Activated CD8-positive, alpha-beta memory T cell treated with anti-CD3 and anti-CD28 coated beads, Interleukin-2, amount 50 U/mL, for 4 hours (primary cell): ENCODE results near the gene IQGAP2.
"Not testable (repeated sequence)": the region's sequence is repeated elsewhere in the genome, so short reads cannot be mapped to it uniquely, and the experiment has no call there.

ENCODE experiments used
- DNase-seq: peaks from one replicate; pipeline ENCODE4 v3.0.0-alpha.2; 2020

IQGAP2 gene, protein sequence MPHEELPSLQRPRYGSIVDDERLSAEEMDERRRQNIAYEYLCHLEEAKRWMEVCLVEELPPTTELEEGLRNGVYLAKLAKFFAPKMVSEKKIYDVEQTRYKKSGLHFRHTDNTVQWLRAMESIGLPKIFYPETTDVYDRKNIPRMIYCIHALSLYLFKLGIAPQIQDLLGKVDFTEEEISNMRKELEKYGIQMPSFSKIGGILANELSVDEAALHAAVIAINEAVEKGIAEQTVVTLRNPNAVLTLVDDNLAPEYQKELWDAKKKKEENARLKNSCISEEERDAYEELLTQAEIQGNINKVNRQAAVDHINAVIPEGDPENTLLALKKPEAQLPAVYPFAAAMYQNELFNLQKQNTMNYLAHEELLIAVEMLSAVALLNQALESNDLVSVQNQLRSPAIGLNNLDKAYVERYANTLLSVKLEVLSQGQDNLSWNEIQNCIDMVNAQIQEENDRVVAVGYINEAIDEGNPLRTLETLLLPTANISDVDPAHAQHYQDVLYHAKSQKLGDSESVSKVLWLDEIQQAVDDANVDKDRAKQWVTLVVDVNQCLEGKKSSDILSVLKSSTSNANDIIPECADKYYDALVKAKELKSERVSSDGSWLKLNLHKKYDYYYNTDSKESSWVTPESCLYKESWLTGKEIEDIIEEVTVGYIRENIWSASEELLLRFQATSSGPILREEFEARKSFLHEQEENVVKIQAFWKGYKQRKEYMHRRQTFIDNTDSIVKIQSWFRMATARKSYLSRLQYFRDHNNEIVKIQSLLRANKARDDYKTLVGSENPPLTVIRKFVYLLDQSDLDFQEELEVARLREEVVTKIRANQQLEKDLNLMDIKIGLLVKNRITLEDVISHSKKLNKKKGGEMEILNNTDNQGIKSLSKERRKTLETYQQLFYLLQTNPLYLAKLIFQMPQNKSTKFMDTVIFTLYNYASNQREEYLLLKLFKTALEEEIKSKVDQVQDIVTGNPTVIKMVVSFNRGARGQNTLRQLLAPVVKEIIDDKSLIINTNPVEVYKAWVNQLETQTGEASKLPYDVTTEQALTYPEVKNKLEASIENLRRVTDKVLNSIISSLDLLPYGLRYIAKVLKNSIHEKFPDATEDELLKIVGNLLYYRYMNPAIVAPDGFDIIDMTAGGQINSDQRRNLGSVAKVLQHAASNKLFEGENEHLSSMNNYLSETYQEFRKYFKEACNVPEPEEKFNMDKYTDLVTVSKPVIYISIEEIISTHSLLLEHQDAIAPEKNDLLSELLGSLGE (N-terminal part only)

DNA sequence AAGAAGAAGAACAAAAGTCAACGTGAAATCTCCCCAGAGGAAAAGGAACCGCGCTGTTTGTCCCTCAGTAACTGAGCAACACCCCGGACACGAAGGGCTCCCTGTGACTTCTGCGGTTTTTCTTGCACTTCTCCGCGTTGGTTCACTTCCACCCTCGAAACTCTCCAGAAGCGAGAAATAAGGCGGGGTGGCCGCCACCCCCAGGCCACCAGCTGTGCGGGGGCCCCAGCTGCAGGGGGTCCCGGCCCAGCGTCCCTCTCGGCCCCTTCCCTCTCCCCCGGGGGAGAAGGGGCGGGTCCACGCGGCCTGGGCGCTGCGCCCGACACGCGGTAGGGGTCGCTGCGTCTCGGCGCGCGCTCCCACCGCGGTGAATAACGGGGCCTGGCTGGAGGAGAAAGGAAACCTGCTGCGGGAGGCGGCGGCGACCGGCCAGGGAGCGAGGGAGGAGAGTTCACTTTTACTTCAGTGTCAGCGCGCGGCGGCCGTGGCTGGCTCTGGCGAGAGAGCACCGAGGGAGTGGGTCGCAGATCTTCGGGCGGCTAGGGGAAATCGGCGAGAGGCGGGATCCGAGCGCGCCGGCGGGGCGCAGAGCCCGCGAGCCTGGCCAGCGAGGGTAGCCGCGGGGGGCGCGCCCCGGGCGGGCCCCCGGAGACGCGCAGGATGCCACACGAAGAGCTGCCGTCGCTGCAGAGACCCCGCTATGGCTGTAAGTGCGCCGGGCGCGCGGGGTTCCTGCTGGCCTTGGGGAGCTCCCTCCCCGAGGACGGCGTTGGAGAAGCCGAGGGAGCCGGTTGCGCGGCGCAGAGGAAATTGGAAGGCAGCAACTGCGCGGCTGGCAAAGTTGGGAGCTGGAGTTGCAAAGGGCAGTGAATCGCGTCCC, at the start of gene IQGAP2:
Gene IQGAP2 (plus strand): TSS at position 400 of the 880 bp plus-strand sequence. CDS start 261 bp downstream, at position 661.
- peak; percentile 76 for DNase-seq

DNA sequence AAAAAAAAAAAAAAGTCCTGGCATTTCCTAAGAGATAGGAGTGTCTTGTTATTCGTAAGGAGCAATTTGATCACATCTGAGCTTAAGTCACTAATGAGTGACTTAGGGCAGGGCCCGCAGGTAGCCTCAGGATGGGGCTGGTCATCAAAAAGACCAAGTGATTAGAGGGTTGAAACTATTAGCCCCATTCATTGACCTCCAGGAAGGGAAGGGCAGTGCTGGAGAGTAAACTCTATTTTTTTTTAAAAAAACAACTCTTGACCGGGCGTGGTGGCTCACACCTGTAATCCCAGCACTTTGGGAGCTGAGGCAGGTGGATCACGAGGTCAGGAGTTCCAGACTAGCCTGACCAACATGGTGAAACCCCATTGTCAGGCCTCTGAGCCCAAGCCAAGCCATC, 46.2 kb upstream of the IQGAP2 start:
- no peak for DNase-seq

DNA sequence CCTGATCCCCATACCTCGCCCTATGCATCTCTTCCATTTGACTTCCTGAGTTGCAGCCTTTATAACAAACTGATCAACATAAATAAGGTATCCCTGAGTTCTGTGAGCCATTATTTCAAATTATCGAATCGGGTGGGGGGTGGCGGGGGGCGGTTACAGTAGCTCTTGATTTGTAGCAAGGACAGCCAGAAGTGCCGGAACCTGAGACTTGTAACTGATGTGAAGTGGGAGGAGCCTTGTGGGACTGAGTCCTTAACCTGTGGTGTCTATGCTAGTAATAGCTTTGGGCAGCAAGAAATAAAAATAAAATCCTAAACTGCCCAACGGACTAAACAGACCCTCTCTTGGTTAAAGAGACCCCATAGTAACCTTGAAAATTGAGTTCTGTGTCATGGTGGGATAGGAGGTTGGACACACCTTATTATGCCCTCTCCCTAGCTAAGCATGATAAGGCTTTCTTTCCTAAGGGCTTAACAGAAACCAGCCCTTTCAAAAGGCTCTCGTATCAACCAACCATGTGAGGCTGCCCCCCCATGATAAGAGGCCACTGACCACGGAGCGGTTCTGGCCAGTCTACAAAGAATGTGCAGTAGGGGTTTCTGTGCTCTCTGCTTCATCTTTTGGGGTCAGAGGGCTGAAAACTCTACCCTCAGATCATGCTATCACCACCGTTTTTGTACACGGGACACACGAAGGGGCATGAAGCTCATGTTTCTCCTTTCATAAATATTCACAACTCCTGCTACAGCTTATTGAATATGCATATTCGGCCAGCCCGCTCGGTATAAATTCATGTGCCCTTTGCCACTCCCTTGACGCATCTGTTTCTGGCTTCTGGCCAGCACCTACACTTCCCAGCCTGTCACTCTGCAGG, 39.5 kb upstream of the IQGAP2 start:
- DNase-seq = no peak

DNA sequence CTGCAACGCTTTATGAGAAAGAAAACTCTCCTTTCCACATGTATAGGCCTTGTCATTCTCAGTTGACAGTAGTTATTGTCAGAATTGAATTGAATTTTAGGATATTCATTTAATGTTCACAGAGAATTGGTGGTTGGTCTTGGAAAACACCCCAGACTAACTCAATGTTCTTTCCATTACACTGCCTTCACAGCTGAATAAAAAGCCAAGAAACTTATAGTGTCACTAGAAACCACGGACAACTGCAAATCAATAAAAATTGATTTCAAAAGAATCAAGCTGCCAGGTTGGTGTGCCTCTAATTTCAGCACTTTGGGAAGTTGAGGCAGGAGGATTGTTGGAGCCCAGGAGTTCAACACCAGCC, 38.9 kb upstream of the IQGAP2 start:
- no peak for DNase-seq

DNA sequence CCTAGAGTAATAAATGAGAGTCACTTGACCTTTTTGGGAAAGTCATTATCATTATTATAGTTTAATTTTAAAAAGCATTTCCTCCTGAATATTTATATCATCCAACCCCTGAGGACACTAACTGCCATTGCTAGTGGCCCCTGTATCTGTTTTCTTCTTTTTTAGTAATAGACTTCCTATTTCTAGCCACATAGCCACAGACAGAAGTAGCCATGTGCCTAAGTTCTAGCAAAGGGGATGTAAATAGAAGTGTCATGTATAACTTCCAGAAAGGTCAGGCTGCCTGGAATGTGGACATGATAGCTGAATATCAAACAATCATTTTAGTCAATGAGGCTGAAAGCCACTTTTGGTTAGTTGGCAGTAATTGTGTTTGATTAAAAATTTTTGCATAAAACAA, 37.5 kb upstream of the IQGAP2 start:
- DNase-seq = no peak

DNA sequence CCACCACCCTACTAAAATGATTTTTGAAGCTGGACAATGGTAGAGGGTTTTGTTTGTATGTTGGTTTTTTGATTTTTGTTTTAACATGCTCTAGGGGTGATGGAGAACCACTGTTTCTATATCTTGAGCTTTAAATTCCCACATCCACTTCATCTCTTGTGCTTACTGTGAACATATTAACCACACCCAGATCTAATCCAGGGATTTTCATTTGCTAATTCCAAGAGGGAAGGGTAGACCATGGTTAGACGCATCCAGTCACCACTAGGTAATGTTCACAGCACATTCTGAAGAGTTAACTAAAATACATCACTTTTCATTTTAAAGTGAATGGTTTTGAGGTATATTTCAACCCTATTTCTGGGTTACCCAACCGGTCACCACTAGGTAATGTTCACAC, 36.5 kb upstream of the IQGAP2 start:
- no peak for DNase-seq

DNA sequence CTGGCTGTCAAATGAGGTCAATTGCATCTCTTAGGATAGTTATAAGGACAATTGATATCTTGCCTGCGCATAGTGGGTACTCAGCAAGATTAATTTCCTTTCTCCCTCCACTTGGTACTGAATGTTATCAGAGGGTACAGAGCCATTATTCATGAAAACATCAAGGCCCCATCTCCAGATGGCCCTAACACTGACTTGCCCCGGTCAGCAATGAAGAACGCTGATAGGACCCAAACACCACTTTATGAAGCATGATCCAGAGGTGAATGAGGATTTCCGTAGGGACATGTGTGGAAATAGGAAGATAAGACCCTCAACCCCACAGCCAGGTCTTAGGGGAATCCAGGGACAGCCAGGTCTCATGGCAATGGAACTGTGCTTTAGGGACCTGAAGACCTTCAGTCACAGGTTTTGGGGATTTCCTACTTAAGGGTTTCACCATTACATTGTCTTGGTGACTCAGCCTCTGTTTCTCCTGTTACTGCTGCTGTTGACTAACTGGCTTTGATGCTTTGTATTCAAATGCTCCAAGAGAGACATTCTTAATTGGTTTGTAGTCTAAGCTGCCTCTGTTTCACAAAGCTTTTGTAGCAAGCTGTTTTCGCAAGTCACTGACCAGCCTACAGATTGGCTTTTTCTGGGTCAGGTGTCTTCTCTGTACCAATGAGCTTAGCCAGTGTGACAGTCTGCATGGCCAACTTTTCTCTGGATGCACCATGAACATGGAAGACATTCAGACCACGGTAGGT, 35.3 kb upstream of the IQGAP2 start:
- DNase-seq = no peak

DNA sequence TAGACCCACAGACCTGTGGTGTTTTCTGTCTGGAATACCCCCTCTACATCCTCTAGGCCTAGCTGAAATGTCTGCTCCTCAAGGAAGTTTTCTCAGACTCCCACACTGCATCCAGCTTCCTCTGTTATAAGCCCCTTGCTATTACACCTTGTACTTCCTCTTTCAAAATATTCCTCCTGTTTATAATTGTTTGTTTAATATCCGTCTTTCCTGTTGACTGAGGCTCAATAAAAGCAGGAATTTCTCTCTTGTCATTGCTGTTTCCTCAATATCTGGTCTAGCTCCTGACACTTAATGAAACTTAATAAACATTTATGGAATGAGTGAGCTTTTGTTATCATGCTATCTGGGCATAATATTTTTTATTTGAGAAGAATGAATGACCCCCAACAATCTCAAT, 34.1 kb upstream of the IQGAP2 start:
- DNase-seq = no peak

DNA sequence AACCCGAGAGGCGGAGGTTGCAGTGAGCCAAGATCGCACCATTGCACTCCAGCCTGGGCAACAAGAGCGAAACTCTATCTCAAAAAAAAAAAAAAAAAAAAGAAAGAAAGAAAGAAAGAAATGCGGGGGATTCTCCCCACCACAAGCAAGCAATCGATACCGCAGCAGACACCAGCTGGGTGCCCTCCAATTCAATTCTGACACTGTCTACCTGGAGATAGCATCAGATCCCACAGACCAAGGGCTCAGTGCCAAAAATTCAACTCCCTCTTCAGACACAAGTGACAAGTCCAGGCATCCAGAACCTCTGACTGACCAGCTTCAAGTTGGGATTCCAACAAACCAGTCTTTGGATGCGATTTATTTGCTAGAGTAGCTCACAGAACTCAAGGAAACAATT, 33.4 kb upstream of the IQGAP2 start:
- not testable (repeated sequence) for DNase-seq

DNA sequence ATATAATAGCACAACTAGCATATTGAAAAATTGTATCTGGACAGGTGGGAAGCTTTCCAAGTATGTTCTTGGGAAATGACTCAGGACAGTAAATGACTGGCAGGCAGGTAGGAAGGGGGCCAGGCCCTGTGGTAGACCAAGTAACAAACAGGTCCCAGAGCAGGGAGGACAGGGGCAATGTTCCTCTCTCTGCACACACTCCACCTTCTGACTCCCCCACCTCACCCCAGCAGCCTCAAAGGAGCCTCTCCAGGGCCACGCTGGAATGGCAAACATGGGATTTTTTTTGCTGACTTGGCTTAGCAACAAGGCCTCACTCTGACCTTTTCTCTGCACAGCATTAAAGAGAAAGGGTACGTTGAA, 31.1 kb upstream of the IQGAP2 start:
- no peak for DNase-seq

DNA sequence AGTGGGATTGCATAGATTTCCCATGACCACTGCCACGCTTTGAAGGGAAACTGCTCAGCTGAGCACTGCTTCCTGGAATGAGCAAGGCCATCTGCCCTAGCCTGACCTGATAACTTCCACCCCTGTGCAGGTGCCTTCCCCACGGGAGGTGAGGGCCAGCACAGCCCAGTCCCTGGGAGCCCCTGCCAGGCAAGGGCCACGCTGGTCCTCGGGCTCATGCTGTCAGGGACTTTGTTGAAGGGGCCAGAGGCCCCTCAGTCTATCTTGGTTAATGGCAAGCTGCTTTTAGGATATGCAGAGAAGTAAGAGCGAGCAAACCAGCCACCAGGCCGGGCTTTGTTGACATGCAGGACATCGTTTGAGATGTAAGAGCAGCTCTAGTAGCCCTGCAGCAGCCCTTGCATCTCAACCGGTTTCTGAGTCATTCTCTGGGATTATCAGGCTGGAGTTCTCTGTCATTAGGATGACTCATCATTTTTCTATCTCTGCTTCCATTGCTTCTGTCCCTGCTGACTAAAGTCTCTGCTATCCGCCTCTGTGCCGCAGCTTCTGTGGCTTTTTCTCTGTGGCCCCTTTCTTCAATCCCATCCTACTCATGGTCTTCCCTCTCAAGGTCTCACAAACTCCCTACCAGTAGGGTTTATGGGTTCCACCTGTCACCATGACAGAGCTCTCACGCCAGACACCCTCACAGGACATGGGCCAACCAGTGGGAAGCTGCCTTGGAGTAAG, 30.6 kb upstream of the IQGAP2 start:
- no peak for DNase-seq

DNA sequence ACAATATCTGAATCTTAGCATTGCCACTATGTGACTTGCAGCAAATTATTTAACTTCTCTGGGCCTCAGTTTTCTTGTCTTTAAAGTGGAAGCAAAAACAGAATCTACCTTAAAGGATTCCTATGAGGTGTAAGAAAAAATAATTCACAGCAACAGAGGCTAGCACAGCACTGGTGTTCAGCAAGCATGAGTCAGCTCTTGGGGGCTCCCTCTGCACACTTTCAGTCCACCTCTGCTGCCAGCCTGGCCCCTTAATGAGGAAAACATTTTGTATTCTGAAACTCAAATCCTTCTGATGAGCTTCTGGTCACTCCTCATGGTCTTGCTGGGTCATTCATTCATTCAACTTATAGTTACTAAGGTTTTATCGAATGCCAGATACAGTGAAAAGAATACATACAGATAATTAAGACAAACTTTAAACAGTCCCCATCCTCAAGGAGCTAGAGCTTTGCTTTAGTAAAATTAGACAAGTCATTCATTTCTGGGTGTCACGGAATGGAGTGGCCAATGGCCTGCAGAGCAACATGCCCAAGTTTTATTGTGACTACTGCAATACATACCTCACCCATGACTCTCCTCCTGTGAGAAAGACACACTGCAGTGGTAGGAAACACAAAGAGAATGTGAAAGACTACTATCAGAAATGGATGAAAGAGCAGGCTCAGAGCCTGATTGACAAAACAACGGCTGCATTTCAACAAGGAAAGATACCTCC, 26.8 kb upstream of the IQGAP2 start:
- DNase-seq = no peak

DNA sequence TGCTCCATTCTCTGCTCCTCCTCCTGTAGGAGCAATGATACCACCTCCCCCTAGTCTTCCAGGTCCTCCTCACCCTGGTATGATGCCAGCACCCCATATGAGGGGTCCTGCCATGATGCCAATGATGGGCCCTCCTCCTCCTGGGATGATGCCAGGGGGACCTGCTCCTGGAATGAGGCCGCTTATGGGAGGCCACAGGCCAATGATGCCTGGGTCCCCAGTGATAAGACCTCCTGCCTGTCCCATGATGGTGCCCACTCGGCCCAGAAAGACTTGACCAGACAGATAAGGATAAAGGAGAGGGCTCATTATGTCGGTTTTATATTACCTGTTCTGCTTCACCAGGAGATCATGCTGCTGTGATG, 26.2 kb upstream of the IQGAP2 start:
- DNase-seq = no peak

DNA sequence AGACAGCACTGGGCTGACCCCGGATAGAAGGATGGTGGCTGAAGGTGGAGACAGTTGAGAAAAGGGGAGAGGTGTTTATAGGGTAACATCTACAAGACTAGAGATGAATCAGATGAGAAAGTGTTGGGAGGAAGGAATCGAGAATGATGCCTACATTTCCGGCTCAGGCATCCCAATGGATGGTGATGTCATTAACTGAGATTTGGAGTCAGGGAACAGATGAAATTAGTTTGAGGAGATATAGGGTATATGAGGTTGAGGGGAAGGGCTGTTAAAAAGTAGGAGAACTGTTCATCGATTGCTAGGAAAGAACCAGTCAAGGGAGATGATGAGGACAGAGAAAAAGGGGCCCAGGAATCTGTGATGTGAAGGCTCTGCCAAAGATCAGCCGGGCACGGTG, 24.7 kb upstream of the IQGAP2 start:
- no peak for DNase-seq

DNA sequence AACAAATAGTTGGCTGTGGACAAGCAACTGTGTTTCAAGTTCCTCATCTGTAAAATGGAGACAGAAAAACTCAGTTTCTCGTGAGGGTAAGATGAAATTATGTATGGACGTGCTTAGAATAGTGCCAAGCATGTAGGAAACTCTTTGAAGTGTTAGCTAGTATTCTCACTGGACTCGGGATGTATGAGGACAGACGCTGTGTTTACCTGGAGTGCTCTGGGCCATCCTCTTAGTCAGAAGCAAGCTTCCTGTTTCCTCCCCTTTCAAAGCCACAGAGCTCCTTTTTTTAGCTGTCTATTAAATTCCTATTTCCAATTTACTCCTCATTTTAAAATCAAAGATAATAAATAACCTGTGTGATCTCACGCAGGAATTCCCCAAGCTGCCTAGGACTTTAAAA, 23.8 kb upstream of the IQGAP2 start:
- DNase-seq = no peak

DNA sequence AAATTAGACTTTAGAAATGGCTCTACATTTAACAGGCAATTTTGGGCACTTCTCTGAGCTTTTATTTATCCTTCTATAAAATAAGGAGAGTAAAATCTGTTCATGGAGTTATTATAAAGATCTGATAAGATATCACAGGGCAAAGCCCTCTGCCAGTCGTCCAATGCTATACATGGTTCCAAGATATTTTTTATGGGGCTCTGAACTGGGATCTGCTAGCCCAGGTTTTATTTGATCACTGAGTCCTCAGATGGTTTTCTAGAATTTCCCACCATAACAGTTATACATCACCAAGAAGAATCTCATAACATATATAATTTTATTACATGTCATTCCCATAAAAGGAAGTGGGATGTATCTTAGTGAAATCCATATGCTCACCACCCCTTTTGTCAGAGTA, 23.2 kb upstream of the IQGAP2 start:
- DNase-seq = no peak

DNA sequence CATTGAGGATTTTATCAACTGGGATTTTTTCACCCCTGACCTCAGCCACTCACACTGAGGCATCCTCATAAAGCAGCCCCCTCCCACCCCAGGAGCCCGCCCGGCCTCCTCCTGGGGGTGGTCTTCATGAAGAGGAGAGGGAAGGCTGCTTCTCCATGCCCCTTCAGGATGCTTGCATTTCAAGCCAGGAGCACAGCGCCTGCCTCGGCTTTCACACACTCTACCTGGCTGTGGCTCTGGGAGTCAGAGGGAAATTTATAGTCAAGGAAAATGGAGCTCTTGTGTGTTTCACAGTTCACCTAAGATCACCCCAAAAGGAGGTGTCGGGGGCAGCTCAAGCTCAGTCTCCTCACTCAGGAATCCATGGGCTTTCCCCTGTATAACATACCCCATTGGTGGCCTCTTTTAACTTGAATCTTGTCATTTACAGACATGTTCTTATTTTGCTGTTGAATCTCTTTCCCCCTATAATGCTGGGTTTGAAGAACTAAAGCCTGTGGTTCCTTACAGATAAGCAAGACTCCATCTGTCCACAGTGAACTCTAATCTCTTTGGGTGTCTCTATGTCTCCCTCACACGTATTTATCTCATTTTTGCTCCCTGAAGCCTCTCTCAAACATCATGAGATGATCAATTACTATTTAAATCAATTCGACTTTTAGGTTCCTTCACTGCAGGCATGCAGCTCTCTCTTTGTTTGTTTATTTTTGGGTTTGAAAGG, 22.6 kb upstream of the IQGAP2 start:
- no peak for DNase-seq

DNA sequence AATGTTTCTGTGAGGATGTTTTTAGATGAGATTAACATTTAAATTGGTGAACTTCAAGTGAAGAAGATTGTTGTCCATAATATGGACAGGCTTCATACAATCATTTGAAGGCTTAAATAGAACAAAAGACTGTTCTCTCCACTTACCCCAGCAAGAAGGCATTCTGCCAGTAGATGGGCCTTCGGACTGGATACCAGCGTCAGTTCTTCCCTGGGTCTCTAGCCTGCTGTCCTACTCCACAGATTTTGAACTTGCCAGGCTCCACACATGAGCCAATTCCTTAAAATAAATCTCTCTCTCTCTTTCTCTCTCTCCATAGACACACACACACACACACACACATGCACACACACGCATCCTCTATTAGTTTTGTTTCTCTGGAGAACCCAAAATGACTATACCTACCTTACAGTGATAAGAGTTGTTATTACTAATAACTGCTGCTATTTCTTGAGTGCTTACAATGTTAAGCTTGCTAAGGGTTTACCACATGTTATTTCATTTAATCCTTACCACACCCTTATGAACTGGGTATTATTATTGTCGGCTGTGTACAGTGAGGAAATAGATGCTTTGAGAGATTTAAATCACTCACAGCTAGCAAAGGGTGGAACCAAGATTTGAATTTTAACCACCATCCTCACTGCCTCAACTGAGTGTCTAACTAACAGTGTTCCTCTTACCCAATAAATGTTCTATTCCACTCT, 19.8 kb upstream of the IQGAP2 start:
- no peak for DNase-seq
